PC-9 (cell line): ENCODE measurements around the gene P2RY13. TPM values are rescaled to one million over a fixed set of nuclear protein-coding genes. Genes with fewer than 3 reads are reported as not detected.

Source experiments
- BruUV-seq: library from RNA; stranded (reverse); fragments of 400-500 nt; replicated peaks from 2 replicates; lab custom pipeline; 2021; lab: Mats Ljungman, UMichigan
- CTCF ChIA-PET: fragments of 300-600 bp; sonication (Branson Sonifier 250); formaldehyde crosslinking; loops from one replicate; lab custom pipeline; 2022; ENCODE audit warnings: antibody characterized with exemption; lab: Charles Lee
- POLR2A ChIA-PET: fragments of 300-600 bp; sonication (Branson Sonifier 250); formaldehyde crosslinking; loops from one replicate; lab custom pipeline; 2022; ENCODE audit warnings: antibody characterized with exemption; ENCODE audit not compliant: unreplicated experiment; lab: Charles Lee
- DNase-seq, 2 experiments: peaks; one replicate each; pipeline versions ENCODE4 v3.0.0 to v3.0.0-alpha.2; 2015 to 2022; ENCODE audit warnings: mixed read lengths in 1 of 2
- H2AFZ ChIP-seq: fragments of 200-600 bp; sonication (generic); 2 replicates; pipeline ENCODE4 v1.8.1; 2017; ENCODE audit warnings: antibody characterized with exemption
- H3F3A ChIP-seq: fragments of 200-600 bp; sonication (generic); 2 replicates; pipeline ENCODE4 v1.8.1; 2017; ENCODE audit warnings: antibody characterized with exemption, mild to moderate bottlenecking, low read depth; ENCODE audit not compliant: insufficient read depth
- H3K27ac ChIP-seq: fragments of 200-600 bp; sonication (generic); 2 replicates; pipeline ENCODE4 v1.6.1; 2016; ENCODE audit warnings: mixed run types
- H3K27me3 ChIP-seq: fragments of 200-600 bp; sonication (generic); 2 replicates; pipeline ENCODE4 v1.6.1; 2016; ENCODE audit warnings: low read depth, mixed run types; ENCODE audit not compliant: insufficient read depth
- H3K36me3 ChIP-seq: fragments of 200-600 bp; sonication (generic); 2 replicates; pipeline ENCODE4 v1.6.1; 2016; ENCODE audit warnings: low read depth, mixed run types
- H3K4me1 ChIP-seq: fragments of 200-600 bp; sonication (generic); replicated peaks from 2 replicates; pipeline ENCODE4 v1.6.1; 2016; ENCODE audit warnings: mixed run types; ENCODE audit not compliant: insufficient read depth
- H3K4me2 ChIP-seq: fragments of 200-600 bp; sonication (generic); 2 replicates; pipeline ENCODE4 v1.6.1; 2017; ENCODE audit warnings: mixed run types
- H3K4me3 ChIP-seq: fragments of 200-600 bp; sonication (generic); 2 replicates; pipeline ENCODE4 v1.6.1; 2016; ENCODE audit warnings: mixed run types
- H3K79me2 ChIP-seq: fragments of 200-600 bp; sonication (generic); 2 replicates; pipeline ENCODE4 v1.6.1; 2017; ENCODE audit warnings: low read depth, mixed run types
- H3K9me2 ChIP-seq: fragments of 200-600 bp; sonication (generic); 2 replicates; pipeline ENCODE4 v1.8.1; 2017; ENCODE audit warnings: mild to moderate bottlenecking; ENCODE audit not compliant: insufficient read depth
- H3K9me3 ChIP-seq: fragments of 200-600 bp; sonication (generic); 2 replicates; pipeline ENCODE4 v1.8.1; 2016; ENCODE audit warnings: low read depth; ENCODE audit not compliant: insufficient read depth
- H4K20me1 ChIP-seq: fragments of 200-600 bp; sonication (generic); 2 replicates; pipeline ENCODE4 v1.8.1; 2017; ENCODE audit not compliant: insufficient read depth
- EZH2 ChIP-seq: fragments of 200-600 bp; sonication (generic); IDR thresholded peaks from 2 replicates; pipeline ENCODE4 v1.8.0; 2017; ENCODE audit warnings: antibody characterized with exemption, low read depth
- intact Hi-C: fragments of 100-400 bp; cut with micrococcal nuclease; formaldehyde crosslinking; loops from one replicate; pipeline ENCODE4 v1.10.0; 2022; ENCODE audit not compliant: unreplicated experiment
- total RNA-seq: library from RNA; stranded (reverse); gene quantifications from 2 replicates; pipeline ENCODE4 v1.2.3, GENCODE V29; 2021
- TF ChIP-seq, protein P1 (sequence below): fragments of 200-600 bp; sonication (generic); conservative IDR thresholded peaks from 2 replicates; pipeline ENCODE4 v1.6.1; 2017; ENCODE audit warnings: mixed run types, antibody characterized with exemption, mild to moderate bottlenecking, moderate library complexity

P2RY13 gene
- total RNA-seq, 1 experiment from 2014 or later, result not detected

DNA sequence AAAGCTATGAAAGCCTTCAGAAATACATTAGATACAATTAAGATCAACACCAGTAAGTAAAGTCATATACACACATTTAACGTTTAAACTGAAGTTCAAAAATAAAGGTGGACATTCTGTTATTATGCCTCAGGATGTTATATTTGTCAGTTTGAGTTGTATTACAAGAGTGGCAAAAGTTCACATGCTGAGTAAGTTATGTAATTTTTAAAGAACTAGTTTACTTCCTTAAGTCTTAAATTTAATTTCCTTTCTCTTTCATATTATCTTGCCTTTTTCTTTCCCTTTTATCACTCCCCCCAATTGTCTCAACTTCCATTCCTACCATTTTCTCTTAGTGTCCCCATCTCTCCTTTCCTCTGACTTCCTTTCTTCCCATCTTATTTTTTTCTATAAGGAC is 7.8 kb downstream of the P2RY13 start:
- H3K27ac ChIP-seq, result no peak overlapping the region
- DNase-seq, result no peak
- POLR2A ChIA-PET, result no interaction called here
- intact Hi-C loops, result no loop called here
- H3K27me3 ChIP-seq, result no peaks in the 10 kb centered on the region
- no peak overlapping the region for H2AFZ ChIP-seq
- BruUV-seq, result no TSS peak
- TF ChIP-seq EZH2, result no peak
- TF ChIP-seq, protein P1, sequence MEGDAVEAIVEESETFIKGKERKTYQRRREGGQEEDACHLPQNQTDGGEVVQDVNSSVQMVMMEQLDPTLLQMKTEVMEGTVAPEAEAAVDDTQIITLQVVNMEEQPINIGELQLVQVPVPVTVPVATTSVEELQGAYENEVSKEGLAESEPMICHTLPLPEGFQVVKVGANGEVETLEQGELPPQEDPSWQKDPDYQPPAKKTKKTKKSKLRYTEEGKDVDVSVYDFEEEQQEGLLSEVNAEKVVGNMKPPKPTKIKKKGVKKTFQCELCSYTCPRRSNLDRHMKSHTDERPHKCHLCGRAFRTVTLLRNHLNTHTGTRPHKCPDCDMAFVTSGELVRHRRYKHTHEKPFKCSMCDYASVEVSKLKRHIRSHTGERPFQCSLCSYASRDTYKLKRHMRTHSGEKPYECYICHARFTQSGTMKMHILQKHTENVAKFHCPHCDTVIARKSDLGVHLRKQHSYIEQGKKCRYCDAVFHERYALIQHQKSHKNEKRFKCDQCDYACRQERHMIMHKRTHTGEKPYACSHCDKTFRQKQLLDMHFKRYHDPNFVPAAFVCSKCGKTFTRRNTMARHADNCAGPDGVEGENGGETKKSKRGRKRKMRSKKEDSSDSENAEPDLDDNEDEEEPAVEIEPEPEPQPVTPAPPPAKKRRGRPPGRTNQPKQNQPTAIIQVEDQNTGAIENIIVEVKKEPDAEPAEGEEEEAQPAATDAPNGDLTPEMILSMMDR, result no peak
- CTCF ChIA-PET, result interaction anchor here (0.7 kb wide), 1 partner anchor 1277 kb away, joined by 3 read pairs; no protein-coding TSS in a partner anchor
- H4K20me1 ChIP-seq, result no peaks in the 10 kb centered on the region
- H3K9me2 ChIP-seq, result no peaks in the 10 kb centered on the region
- no peaks in the 10 kb centered on the region for H3K9me3 ChIP-seq
- no peaks in the 10 kb centered on the region for H3K79me2 ChIP-seq
- no peaks in the 10 kb centered on the region for H3K36me3 ChIP-seq
- H3K4me3 ChIP-seq, result no peak overlapping the region
- no peak overlapping the region for H3K4me2 ChIP-seq
- peaks cover 29% of the 10 kb centered on the region for H3K4me1 ChIP-seq
- peaks cover 17% of the 10 kb centered on the region; the same call in 1 of the 2 replicates for H3F3A ChIP-seq

DNA sequence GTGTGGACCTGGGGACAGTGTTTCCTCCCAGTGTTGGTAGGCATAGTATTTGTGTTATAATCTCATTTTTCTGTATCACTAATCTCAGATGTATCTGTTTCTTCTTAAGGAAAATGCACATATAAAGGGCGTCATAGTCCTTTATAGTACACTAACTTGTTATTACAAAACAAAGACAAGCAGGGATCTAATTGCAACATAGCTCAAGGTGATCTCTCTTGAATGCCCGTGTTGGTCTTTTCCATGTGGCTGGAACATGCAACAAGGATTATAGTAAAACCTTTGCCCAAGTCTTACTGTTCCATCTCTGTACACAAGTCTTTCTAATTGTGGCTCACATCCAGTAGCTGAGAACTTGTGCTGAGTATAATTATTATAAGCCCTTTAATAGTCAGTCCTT is 9.2 kb downstream of the P2RY13 start:
- intact Hi-C loops, result no loop called here
- H2AFZ ChIP-seq, result no peak overlapping the region
- H3K9me2 ChIP-seq, result no peaks in the 10 kb centered on the region
- H3K27me3 ChIP-seq, result no peaks in the 10 kb centered on the region
- peaks cover 21% of the 10 kb centered on the region; the same call in 1 of the 2 replicates for H3F3A ChIP-seq
- peaks cover 43% of the 10 kb centered on the region for H3K4me1 ChIP-seq
- H3K9me3 ChIP-seq, result no peaks in the 10 kb centered on the region
- H3K4me2 ChIP-seq, result no peak overlapping the region
- CTCF ChIA-PET, result no interaction called here
- H3K36me3 ChIP-seq, result no peaks in the 10 kb centered on the region
- DNase-seq, result no peak
- no TSS peak for BruUV-seq
- H3K27ac ChIP-seq, result no peak overlapping the region
- no peak overlapping the region for H3K4me3 ChIP-seq
- peaks cover 11% of the 10 kb centered on the region for H3K79me2 ChIP-seq
- TF ChIP-seq, protein P1, result no peak
- no peak for TF ChIP-seq EZH2
- POLR2A ChIA-PET, result no interaction called here
- H4K20me1 ChIP-seq, result no peaks in the 10 kb centered on the region

DNA sequence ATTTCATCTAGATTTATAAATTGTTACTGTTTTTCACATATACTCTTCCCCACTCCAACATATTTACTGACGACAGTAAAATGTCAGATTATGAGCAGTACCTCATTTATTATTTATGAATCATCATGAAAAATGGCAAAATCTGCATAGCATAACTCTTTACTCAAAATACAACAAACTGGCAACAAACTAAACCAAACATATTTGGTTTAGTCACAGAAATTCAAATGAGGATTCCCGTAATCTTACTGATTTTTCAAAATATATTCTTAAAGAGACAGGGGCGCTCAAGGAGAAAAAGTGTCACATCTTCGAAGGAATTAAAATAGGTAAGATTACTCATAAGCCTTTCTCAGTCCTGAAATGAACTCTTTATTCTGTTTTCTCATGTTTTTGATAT is 9.7 kb downstream of the P2RY13 start:
- Histone ChIP-seq H3K9me2 (no peaks in the 10 kb centered on the region), H3K27me3 (no peaks in the 10 kb centered on the region), H3K79me2 (peaks cover 16% of the 10 kb centered on the region), H3K9me3 (no peaks in the 10 kb centered on the region), H3F3A (peaks cover 23% of the 10 kb centered on the region; the same call in 1 of the 2 replicates), H3K27ac (no peak overlapping the region), H4K20me1 (no peaks in the 10 kb centered on the region), H3K36me3 (no peaks in the 10 kb centered on the region), H3K4me2 (no peak overlapping the region), H2AFZ (no peak overlapping the region), H3K4me1 (peaks cover 48% of the 10 kb centered on the region), H3K4me3 (no peak overlapping the region)
- ChIA-PET CTCF (no interaction called here), POLR2A (no interaction called here)
- intact Hi-C loops, result no loop called here
- BruUV-seq, result no TSS peak
- DNase-seq, result no peak
- TF ChIP-seq EZH2, result no peak
- TF ChIP-seq, protein P1, result no peak
